Activated effector memory CD4-positive, alpha-beta T cell treated with anti-CD3 and anti-CD28 coated beads, Interleukin-2, amount 50 U/mL, for 16 hours (primary cell): ENCODE measurements around the gene PARP9.

ENCODE experiments used
- DNase-seq: peaks from one replicate; pipeline ENCODE4 v3.0.0-alpha.2; 2020

PARP9 gene

DNA sequence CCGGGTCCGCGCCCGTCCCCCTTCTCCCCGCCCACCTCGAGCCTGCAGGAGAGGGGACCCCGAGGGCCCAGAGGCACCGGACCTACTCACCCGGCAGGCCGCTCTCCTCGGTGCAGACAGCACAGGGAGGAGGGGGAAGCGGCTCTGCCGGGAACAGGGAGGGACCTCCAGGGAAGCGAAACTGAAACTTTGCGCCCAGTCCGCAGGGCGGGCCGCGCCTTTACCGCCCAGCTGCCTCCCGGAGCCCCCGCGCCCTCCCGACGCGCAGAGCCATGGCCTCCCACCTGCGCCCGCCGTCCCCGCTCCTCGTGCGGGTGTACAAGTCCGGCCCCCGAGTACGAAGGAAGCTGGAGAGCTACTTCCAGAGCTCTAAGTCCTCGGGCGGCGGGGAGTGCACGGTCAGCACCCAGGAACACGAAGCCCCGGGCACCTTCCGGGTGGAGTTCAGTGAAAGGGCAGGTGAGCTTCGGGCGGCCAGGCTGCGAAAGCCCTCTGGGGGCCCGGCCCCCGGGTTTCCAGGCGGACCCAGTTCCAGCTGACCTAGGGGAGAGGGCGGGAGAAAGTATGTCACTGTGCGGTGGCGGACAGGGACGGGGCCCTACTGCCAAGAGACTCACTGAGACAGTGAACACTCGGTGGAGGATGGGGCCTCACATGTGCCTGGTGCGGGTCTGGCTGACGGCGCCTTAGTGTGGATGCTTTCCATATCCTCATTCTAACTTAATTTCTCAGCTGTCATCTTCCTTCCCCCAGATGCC is at the start of gene PARP9, which contains the start of gene DTX3L:
TSS of gene PARP9 (minus strand) at position 146 of the 758 bp plus-strand sequence. CDS start 4,680 bp downstream, outside the sequence.
TSS of gene DTX3L (plus strand) at position 184 of the 758 bp plus-strand sequence. CDS start at position 273, 89 bp downstream.
- DNase-seq = peak; percentile 92

DNA sequence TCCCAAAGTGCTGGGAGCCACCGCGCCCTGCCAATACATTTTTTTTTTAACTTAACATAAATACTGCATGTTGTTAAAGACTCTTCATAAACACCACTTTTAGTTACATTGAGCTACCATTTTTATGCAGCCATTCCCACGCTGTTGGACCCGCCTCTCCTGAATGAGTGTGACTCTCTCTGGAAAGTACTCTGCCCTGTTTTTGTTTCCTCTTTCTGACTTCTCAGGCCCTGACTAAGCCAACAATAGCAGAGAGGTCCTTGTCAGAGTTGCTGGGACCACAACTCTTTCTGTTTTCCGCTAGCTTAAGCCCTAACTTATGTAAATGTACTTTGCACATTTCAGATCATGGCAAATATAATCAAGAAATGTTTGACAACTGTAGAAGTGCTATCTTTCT is 48.6 kb upstream of the PARP9 start:
- no peak for DNase-seq

DNA sequence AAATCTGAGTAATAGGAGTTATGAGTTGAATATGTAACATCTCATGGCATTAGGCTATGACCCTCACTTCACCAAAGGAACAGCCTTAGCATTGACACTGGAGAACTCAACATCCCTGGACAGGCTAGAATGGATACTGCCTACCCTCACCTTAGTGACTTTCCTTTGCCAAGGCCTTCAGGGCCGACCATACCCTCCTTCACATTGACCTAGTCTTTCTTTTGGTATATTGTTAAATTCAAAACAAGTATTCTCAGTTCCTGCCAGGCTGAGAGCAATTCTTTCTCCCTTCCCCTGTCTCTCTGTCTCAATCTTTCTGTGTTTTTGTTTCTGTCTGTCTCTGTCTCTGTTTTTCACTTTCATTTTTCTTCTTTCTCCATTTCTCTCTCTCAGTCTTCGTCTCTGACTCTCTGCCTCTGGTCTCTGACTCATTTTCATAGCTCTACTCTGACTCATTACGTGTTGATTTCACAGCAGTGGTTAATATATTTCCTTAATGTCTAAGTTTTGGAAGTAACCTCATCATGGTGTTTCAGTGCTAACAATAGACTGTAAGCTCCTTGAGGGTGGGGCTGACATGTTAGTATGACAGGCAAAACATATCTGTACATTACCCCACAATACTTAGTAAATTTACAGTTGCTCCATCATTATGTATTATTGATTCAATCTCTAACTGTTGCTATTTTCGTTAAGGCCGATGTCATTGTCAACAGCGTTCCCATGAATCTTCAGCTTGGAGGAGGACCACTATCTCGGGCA is 45.9 kb upstream of the PARP9 start:
- DNase-seq = no peak

DNA sequence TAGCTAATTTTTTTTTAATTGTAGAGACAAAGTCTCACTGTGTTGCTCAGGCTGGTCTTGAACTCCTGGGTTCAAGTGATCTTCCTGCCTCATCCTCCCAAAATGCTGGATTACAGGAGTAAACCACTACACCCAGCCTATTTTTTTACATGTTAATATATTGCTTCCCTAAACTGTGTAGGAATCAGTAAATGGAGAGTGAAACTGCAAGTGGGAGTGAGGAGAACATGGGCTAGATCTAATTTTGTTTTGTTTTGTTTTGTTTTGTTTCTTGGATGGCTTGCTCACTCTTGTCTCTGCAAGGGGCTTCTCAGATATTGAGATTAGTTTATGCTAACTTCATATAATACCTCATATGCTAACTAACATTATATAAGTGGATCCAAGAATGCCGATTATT is 44.8 kb upstream of the PARP9 start:
- no peak for DNase-seq

DNA sequence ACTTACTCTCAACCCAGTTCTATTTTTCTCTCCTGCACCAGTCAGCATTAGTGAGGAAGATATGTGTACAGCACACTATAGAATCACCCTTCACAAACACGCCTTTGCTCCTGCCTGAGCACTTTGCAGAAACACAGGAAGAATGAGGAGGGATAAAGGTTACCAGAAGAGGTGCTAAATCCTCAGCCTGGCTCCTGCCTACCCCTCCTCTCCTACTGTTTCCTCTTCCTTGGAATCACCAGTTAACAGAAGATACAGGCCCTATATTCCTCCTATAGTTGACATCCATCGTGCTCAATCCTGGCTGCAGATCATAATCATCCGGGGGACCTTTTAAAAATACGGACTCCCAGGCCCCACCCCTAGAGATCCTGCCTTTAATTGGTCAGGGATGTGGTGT is 42.2 kb upstream of the PARP9 start:
- DNase-seq = no peak

DNA sequence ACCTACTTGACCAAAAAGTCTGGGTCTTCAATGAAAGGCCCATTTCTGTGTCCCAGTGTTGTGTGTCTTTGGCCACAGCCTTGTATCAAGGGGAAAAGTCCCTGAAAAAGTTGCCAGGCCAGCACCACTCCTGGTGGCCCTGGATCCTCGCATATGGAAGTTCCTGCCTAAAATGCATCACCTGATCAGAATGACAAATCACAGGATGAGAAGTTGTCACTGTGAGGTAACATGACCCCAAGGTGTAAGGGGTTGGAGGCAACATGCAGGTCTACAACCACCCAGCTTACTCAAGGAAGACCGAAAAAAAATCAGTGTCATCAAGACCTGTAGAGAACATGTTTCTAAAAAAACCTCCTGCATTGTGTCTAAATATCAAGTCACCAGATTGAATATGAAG is 39.0 kb upstream of the PARP9 start:
- DNase-seq = no peak

DNA sequence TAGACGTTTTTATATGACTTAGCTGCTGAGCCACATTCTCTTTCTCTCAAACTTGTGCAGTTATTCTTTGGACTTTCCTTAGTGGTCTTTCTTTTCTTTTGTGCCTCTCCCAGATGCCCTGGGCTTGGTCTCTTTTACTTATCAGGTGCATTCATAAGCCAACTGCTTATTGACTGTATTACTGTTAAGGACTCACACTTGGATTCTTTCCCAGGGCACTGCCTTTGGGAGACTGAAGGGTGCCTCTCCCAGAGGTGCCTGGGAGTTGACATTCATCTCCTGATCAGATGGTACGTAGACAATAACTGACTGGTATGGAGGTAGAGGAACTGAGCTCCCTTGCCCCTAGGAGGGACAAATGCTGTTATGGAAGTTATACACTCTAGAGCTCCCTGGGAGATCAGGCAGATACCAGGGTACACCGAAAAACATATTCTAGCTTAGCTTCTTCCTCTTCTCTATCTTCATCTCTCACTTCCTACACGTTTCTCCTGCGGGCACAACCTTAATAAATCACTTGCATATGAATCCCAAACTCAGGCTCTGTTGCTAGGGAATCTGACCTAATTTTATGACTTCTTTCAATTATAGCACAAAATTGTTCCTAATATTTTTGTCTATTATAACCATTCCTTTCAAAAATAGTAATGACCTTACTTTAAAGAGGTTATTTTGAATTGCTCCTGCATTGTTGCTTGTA is 38.1 kb upstream of the PARP9 start:
- no peak for DNase-seq

DNA sequence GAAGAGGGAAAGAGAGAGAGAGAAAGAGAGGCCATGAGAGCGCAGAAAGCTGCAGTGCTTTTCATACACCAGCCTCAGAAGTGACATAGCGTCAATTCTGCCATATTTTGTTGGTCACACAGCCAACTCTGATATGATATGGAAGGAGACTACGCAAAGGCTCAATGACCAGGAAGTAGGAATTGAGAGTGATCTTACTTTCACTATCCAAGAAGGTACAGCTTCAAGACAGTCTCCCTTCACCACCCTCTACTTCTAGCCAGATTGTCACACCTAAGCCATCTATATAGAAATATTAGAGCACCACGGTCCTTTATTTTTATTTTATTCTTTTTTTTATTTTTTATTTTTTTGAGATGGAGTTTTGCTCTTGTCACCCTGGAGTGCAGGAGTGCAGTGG is 34.5 kb upstream of the PARP9 start:
- no peak for DNase-seq

DNA sequence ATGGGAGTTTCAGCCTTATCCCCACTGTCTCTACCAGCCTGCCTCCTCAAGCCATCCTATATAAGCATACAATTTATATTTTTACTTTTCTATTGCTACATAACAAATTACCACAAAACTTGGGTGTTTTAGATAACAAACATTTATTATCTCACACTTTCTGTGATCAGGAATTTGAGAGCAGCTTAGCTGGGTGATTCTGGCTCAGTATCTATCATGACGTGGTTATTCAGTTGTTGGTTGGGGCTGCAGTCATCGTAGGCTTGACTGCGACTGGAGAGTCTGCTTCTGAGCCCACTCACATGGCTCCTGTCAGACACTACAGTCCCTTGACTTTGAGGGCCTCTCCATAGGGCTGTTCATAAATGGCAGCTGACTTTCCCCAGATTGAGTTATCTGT is 34.1 kb upstream of the PARP9 start:
- DNase-seq = no peak

DNA sequence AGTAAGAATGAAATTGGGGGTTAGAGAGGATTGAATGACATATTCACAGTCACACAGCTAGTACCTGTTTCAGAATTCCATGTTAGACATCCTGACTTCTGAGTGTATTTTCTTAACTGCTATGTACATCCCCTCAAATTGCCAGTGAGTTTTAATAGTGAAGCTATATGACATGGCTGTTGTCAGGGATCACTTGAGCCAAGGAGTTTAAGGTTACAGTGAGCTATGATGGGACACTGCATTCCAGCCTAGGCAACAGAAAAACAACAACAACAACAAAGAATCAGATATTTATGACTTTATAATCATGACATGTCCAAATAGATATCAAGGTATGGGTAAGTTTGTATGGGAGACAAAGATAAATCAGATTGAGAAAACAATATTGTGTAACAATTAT is 29.9 kb upstream of the PARP9 start:
- DNase-seq = no peak

DNA sequence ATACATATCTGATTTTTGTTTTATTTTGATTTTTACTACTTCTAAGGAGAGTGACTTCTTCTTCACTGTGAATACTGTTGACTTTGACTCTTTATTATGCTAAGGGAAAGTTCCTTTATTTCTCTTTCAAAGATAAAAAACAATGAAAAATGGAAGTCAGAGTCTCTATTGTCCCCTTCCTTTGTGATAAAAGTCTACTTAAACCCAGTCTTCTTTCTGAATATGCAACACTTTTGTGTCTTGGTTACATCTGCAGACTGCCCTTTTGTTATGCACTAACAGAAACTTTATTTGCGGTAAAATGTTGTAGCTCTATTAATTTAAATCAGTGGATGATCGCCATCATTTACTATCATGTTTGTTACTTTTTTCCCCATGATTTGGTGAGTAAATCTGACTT is 26.5 kb upstream of the PARP9 start:
- no peak for DNase-seq

DNA sequence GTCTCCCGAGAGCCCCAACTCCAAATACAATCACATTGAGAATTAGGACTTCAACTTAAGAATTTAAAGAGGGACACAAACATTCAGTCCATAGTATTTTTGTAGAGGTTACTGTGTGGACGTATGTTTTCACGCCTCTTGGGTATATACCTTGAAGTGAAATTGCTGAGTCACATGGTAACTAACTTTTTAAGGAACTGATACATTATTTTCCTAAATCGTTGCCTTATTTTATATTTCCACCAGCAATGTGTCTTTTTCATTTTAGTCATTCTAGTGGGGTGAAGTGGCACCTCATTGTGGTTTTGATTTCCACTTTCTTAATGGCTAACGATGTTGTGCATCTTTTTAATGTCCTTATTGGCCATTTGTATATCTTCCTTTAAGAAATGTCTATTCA is 25.2 kb upstream of the PARP9 start:
- no peak for DNase-seq

DNA sequence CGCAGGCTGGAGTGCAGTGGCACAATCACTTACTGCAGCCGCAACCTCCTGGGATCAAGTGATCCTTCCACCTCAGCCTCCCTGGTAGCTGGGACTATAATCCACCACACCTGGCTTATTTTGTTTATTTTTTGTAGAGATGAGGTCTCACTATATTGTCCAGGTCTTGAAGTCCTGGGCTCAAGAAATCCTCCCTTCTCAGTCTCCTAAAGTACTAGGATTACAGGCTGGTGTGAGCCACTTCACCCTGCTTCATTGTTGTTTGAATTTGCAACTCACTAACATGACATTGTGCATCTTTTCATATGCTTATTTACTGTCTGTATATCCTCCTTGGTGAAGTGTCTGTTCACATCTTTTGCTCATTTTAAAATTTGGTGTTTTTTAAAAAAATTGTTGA is 23.5 kb upstream of the PARP9 start:
- DNase-seq = no peak

DNA sequence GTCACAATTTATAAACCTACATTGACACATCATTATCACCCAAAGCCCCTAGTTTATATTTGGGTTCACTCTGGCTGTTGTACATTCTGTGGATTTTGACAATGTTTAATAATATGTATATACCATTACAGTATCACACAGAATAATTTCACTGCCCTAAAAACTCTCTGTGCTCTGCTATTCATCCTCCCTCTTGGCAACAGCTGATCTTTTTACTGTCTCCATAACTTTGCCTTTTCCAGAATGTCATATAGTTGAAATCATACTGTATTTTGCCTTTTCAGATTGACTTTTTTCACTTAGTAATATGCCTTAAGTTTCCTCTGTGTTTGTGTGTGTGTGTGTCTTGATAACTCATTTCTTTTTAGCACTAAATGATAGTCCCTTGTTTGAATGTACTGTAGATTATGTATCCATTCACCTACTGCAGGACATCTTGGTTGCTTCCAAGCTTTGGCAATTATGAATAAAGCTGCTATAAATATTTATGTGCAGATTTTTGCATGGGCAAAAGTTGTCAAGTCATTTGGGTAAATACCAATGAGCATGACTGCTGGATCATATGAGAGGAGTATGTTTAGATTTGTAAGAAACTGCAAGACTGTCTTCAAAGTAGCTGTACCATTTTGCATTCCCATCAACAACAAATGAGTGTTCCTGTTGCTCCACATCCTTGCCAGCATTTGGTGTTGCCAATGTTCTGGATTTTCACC is 22.8 kb upstream of the PARP9 start:
- DNase-seq = no peak

DNA sequence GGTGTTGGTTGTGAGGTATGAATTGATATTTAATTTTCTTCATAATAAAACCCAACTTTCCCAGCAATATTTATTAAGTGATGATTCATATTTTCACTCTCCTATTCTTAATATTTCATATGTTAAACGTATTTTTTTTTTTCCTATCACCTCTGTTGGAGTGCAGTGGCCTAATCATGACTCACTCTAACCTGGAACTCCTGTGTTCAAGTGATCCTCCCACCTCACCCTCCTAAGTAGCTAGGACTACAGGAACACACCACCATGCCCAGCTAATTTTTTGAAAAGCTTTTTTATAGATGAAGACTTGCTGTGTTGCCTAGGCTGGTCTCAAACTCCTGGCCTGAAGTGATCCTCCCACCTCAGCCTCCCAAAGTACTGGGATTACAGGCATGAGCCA is 22.0 kb upstream of the PARP9 start:
- no peak for DNase-seq

DNA sequence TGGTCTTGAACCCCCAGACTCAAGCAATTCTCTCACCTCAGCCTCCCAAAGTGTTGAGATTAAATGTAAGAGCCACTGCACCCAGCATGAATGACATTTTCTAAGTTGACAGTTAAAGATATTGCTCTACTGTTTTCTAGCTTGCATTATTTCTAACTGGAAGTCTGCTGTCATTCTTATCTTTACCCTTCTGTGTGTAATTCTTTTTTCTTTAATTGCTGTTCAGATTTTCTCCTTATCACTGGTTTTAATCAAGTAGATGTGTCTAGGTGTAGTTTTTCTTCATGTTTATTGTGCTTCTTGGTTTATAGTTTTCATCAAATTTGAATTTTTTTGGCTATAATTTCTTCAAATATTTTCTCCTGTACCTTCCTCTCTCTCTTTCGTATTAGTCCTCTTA is 18.3 kb upstream of the PARP9 start:
- no peak for DNase-seq

DNA sequence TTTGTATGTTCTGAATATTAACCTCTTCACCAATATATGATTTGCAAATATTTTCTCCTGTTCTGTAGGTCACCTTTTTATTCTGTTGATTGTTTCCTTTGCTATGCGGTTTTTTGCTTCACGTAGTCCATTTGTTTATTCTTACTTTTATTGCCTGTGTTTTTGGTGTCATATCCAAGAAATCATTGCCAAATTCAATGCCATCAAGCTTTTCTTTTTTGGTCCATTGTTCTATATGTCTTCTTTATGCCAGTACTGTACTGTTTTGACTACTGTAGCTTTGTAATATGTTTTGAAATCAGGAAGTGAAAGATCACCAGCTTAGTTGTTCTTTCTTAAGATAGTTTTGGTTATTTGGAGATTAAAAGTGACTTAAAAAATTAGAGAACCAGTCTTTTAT is 17.5 kb upstream of the PARP9 start:
- DNase-seq = no peak

DNA sequence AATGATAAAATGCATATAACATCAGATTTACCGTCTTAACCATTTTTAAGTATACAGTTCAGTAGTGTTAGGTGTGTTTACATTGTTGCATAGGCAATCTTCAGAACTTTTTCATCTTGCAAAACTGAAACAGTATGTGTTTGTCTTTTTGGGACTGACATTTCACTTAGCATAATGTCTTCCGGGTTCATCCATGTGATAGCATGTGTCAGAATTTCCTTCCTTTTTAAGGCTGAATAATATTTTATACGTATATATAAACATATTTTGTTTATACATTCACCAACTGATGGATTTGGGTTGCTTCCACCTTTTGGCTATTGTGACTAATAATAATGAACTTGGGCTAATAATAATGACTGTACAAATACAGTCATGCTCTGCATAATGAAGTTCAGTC is 16.4 kb upstream of the PARP9 start:
- no peak for DNase-seq

DNA sequence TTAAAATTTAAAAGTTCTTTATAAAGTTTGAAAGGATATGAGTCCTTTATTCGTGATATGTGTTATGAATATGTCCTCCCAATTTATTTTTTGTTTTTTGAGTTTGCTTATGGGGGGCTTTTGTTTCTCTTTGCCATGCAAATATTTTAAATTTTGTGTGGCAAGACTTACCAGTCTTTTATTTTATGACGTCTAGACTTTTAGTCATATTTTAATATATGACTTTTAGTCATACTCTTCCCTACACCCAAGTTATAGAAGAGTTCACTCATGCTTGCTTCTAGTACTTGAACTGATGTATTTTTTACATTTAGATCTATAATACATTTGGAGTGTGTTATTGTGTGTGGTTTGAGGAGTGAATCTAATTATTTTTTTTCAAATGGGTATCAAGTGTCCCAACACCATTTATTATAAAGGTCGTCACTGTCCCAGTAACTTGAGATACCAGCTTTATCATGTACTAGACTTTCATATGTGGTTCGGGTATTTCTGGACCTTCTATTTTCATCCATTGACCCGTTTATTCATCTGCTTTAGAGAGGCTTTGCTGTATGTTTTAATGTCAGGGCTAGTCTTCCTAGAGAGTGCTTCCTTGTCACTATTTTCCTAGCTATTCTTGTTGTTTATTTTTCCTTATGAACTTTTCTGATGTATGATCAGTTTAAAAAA is 14.1 kb upstream of the PARP9 start:
- no peak for DNase-seq

DNA sequence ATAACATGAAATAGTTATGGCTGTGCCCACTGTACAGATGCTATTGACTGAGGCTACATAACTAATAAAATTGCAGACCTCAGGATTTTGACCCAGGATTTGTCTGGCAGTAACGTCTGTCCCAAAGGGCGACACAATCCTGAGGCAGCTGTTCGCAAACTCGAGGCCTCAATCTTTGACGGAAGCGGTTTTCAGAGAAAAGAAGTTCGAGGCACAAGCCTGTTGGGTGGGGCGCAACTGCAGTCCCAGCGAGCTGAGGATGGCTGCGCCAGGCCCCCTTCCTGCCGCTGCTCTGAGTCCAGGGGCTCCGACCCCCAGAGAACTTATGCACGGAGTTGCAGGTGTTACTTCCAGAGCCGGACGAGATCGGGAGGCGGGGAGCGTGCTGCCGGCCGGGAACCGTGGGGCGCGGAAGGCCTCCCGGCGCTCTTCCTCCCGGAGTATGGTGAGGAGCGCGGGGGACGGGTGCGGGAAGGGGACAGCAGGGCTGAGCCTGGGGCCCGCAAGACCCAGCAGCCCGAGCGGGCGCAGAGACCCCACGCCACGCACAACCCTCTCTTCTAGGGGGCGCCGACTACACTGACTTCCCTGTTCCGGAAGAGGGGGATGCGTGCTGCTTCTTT is 13.4 kb upstream of the PARP9 start, which contains the start of gene PARP15:
TSS of gene PARP15 (plus strand) at position 242 of the 623 bp plus-strand sequence. CDS start at position 260, 18 bp downstream.
- peak; percentile 76 for DNase-seq

DNA sequence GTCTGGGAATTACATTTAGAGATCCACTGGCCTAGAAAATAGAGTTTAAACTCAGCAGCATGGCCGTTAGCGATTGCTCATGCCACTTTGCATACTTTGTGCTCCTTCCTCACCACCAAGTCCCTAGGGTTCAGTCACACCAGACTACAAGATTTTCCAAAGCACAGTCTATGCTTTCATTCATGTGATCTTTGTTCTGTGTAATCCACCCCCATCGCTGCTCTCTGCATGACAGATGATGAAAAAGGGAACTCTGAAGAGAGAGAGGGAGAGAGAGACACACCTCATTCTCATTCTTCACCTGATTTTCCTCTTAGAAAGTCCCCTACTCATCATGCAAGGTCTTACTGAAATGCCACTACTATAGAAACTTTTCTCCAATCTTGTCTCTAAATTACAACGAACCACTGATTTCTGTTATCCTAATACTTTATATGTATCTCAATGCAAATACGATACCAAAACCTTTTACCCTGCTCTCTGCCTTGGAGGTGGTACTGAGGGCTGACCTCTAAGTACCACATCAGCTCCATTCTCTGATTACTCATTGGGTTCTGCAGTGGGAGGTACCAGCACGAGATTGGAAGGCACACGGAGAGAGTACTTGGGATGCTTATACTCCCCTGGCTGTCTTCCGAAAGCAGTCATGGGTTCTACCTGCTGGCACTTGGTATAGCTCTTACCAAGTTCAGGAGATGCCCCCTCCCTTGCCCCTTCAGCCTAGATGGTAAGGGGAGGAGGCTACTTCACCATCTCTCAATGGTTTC is 12.3 kb upstream of the PARP9 start:
- no peak for DNase-seq
